ENCODE measurements around the gene CLIC5.

The CLIC5 gene

DNA sequence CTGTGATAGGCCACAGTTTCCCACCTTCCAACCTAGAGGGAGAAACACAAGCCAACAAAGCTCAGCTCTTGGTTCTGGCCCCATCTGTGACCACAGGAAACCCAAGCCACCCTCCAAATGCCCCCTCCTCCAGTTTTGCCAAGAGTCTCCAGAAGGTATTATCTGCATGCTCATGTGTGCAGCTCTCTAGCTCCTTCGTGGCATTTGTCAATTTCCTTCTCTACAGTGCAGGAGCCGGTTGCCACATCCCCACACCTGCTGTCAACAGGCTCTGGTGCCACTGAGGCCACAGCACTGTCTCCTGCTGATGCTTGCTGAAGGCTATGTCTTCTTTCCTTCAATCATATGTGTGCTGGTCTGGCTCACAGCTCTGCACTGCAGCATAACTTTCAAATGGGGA, 177.2 kb downstream of the CLIC5 start:
- no peak for DNase-seq (ENCODE audit: low read depth)

- DNase-seq (ENCODE audit: low read depth), result no peak
Measured at GRCh38 chr6:45837541-45838200, 178.0 kb downstream of the CLIC5 start.

DNA sequence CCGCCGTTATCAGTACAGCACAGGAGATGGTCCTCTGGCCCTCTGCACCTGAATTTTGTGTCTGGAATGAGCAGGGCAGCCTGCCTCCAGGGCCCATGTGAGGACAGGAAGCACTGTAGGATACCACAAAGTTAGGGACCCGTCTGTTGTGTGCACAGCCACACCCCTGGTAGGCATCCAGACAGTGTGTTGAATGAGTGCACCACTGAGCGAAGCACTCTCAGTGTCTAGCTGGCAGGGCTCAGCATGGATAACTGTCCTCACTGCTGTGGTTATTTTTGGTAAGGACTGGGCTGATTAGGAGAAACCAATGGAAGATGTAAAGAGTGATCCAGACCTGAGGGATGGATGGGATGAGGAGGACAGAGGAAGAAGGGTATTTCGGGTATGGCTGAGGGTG, 178.7 kb downstream of the CLIC5 start:
- no peak for DNase-seq (ENCODE audit: low read depth)

DNA sequence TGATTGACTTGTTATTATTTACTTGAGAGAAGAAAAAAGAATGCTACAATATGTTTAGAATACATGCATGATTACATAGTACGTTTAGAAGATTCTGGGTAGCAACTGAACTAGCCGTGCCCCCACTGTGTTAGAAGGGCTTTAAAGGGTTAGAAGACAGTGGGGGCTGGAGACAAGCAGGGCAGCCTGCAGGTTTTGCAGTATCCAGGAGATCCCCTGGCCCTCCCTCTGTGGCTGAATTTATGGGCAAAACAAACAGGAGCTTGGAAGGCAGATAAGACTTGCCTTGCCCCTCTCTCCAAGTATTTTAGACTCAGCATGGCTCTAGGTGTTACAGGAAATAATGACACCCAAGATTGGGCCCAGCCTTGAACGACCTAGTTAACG, 179.2 kb downstream of the CLIC5 start:
- no peak for DNase-seq (ENCODE audit: low read depth)

GRCh38 chr6:45835721-45836437, 179.8 kb downstream of the CLIC5 start:
- no peak for DNase-seq (ENCODE audit: low read depth)

DNA sequence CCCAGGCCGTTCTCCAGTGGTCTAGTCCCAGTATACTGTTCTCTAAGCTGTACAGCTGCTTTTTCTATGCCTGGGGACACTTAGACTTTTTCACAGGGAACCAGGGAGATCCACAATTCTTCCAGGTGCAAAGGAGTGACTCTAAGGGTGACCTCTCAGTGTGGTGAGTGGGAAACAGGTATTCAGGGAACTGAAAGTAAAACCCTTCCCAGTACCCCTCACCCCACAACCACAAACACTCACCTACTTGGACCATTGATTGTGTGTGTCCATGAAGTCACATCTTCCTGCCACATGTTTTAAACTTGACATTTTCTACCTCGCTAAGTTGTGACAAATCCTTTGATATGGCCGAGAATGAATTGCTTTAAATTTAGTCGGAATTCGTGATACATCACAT, 183.6 kb downstream of the CLIC5 start:
- no peak for DNase-seq (ENCODE audit: low read depth)
